ENCODE data around the gene MYL7.
A peak's percentile ranks its signal among the peaks of the same experiment; 100 is the strongest.
"Not testable (repeated sequence)": the region's sequence is repeated elsewhere in the genome, so short reads cannot be mapped to it uniquely, and the experiment has no call there.

MYL7 gene, protein sequence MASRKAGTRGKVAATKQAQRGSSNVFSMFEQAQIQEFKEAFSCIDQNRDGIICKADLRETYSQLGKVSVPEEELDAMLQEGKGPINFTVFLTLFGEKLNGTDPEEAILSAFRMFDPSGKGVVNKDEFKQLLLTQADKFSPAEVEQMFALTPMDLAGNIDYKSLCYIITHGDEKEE

DNA sequence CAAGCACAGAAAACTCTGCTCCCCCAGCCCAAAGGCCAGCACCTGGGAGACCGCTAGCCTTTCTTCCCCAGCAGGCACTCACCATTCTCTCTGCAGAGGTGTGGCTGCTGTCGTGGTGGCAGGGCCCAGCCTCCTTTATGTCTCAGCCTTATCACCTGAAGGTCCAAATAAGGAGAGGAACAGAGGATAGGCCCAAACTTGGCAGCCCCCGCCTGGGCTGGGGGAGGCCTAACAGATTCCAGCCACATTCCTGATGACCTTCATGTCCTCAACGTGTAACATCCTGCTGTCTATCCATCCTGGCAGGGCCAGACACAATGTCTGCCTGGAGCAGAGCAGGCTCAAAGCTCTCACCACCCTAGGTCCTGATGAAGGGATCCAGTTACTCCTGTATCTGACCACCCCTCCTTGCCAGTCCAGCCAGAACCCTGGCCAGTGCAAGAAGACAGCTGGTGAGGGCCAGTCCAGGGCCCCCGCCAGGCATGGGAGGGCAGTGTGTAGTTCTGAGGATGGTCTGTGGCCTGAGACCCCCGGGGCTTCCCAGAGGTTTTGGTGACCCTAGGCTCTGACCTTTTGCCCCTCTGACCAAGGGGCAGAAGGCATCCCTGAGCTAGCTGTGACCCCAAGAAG, at the start of gene MYL7:
Gene MYL7, minus strand, starts transcription at position 112 of the 630 bp plus-strand sequence. Its CDS starts 27 bp downstream, at position 85.
- DNase-seq: no peak

DNA sequence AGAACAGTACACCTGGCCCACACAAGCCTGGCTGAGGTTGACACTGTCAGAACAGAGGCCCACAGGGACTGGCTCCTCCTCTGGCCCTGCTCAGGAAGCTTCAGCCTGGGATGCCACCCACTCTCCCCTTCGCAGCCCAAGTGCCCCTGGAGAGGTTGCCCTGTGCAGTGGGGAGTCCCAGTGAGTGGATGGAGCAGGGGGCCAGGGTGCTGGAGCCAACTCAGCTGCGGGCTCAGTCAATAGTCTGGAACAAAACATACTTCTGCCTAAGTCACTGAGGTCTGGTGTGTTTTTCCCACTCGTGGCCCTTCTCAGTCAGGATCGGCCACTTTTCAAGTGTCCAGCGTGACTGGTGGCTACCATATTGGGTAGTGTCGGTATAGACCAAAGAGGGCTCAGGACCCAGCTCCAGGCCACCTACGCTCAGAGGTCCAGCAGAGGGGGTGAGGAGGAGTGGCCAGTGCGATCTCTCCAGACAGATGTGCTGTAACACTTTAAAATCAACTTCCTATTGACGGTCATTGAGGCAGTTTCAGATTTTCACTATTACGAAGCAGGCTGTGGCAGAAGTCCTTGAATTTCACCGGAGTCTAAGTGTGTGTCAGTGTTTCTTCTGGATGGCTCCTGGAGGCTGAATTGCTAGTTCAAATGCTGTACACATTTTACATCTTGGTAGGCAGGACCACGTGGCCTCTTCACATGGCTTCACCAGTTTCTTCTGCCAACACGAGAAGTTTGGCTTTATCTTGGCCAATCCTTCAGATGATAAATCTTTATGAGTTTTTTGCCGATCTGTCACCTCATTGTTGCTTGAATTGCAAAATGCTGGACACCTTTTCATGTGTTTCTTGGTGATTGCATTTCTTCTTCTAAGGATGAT, 49.1 kb upstream of the MYL7 start:
- no peak for DNase-seq

DNA sequence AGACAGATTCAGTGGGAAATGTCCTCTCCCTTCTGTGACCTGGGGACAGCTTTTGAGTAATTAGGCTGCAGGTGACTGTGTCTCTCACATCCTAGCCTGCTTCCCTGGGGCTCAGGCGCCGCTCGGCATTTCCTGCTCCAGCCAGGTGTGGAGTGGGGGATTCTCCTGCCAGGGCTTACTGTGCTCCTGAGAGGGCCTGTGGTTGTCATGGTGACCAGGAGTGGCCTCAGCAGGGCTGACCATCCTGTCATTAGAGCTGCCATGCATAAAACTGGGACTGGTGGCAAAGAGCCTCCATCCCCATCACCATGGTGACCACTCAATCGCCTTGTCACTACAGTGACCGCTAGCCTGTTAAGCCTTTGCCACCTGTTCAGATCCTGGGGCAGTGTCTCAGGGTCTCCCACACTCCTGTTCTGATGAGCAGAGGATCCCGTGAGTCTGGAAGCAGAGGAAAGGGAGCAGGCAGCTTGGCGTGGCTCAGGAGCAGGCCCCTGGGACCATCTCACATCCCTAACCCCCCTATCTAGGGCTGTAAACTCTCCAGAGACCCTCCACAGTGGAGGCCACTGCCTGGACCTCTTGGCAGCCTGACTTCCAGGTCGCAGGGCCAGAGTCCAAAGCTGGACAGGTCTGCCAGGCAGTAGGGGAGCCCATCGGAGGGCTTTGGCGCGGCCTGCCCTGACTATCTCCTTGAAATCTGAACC, 48.3 kb upstream of the MYL7 start, which contains the start of gene GCK:
Gene GCK, minus strand, starts transcription at position 154 of the 707 bp plus-strand sequence. CDS start 486 bp downstream, outside the sequence.
- peak; percentile 95 for DNase-seq

DNA sequence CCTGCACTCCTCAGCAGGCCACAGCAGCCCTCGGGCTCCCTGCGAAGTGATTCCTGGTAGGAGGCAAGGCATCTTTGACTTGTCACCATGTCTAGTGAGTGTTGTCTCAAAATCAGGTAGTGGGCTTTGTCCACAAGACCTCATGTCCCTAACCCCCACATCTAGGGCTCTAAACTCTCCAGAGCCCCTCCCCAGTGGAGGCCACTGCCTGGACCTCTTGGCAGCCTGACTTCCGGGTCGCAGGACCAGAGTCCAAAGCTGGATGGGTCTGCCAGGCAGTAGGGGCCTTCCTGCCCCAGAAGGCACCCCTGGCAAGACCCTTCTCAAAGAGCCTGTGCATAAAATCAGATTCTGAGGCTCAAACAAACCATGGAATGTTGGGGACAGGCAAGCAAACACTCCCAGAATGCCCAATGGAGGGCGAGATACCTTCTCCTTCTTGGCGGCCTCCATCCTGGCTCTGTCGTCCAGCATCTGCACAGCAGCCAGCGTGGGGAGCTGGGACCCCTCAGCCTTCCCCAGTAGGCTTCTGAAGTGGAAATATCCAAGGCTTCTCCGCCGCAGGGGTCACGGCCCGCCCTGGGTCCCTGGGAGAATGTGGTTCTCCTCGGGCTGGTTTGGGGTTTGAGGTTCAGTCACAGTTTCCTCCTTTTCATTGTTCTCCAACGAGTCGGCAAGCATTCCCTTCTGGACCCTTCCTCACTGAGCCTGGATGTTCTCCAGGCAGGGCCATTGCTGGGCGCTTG, 47.5 kb upstream of the MYL7 start:
- DNase-seq: no peak

DNA sequence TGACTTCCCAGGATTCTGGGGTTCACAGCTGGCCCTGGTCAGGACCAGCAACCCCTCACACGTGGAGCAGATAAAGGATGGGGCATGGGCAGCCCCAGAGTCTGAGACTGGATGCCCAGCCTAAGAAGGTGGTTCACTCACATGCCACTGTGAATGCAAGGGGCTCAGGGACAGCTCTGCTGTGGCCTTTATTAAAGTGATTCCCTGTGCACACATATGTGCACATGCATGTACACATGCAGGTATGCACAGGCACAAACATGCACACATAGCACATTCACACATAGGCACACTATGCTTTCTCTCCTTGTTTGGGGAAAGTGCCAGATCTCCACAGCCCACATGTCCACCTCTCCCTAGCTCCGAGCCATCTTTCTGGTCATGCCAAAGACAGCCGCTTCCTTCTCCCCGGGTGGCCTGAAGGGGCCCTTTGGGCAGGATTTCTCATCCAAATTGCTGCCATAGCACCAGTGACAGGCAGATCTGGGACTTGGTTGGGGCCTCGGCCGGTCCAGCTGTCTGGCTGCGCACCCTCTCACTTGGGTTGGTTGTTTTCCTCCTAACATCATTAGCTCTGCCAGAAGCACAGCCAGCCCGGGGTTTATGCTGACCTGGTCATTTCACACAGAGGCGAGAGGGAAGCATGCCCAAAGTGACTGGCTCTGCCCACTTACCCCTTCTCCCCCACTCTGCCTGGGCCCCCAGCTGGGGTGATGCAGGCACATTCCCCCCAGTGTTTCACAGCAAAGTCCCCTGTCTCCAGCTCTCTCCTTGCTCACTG, 46.7 kb upstream of the MYL7 start:
- DNase-seq: no peak

DNA sequence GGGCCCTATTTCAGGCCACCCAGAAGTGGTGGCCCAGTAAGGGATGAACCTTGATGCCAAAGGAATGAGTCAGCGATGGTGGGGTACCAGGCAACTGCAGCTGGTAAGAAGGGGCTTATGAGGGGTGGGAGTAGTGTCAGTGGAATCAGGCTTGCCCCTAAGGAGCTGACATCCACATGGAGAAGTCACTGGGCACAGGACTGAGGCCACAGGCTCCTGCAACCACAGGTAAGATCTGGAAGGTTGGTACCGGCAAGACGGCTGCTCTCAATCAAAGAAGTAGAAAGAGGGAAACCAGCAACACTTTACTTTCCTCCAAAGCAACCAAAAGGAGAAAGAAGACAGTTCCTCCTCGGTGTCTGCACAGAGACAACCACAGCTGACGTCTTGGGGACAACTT, 45.6 kb upstream of the MYL7 start:
- no peak for DNase-seq

DNA sequence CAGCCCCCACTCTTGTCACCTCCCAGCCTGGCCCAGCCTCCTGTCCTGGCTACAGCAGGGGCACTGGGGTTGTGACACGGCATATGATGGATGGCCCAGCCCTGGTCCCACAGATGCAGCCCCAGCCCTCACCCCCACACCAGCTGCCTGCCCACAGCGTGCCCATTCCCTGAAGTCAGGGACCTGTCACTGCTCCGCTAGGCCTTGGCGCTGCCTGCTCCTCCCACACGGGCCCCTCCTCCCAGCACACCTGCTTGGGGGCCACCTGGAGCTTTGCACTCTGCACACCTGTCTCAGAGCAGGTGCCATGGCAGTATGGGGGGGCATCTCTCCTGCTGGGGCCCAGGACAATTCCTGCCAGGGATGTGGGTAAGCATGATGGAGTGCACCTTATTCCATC, 44.6 kb upstream of the MYL7 start:
- no peak for DNase-seq

DNA sequence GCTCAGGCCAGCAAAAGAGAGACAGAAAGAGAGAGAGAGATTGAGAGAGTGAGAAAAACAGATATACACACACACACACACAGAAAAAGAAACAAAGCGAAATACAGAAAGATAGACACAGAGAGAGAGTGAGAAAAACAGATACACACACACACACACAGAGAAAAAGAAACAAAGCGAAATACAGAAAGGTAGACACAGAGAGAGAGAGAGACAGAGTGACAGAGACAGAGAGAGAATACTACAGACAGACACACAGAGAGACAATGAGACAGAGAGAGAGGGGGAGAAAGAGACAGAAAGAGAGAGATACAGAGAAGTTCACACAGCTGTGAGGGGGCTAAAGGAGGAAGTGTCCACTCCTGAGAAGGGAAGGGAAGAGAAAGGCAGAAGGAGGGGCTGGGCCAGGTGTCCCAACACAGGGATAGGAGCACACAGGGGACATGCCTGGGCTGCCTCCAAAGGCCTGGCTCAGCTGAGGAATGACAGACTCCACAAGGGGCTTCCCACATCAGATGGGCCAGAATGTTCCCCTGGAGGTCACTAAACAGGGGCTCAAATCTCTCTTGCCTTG, 43.8 kb upstream of the MYL7 start:
- DNase-seq: no peak

DNA sequence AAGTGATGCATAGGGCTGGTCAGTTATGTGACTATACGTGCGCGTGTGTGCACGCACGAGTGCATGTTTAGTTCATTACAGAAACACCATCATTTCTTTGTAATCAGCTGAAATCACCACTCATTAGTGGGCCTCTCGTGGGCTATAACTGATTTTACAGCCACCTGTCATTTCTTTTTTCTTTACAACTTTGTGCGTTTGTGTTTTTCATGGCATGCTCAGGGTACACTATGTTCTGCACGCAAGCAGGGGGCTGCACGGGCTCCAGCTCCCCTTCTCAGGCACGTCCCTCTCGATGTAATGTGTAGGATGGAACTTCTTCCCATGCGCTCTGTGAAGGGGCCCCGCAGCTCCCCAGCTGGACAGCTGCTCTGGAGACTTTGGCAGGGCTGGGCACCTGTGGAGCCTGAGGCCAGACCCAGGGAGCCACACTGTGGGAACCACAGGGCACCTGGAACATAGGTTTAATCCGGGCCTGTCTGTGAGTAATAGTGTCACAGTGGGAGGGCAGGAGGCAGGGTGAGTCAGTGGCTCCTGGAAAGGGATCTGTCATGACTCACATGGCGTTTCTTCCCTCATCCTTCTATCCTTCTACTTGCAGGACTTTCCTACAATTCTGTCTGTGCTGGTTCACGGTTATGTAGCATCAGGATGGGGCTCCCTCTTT, 43.2 kb upstream of the MYL7 start:
- DNase-seq: no peak

DNA sequence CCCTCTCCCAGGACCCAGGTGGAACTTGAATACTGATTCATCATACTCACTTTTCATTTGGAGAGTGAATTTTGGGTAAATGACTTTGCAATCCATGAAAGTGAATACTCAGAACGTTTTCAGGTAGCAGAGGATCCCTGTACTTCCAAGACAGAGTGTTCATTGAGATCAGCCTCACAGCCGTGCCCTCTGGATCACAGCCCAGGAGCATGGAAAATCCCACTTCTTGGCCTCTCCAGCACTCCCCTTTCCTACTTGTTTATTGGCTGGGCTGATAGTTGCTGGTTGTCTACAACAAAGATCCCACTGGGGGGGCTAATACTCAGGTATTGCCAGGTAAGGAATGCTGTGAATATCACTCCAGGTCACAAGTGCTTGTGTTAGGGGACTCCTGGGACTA, 42.3 kb upstream of the MYL7 start:
- no peak for DNase-seq

DNA sequence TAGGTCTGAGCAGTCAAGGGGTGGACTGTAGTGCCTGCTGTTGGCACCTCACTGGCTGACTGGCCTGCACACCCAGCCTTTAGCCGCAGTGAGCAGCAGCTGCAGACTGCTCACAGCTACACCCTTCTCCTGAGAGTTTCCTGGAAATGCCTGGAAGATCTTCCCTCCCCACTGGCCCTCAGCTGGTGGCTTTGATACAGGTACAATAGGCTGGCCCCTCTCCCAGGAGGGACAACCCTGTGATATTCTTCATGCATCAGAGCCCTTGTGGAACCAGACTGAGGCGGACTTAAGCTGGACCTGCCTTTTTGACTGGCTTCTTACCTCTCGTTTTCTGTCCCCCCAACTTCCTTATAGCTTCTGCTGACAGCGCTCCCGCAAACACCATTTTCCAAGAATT, 41.7 kb upstream of the MYL7 start:
- no peak for DNase-seq

DNA sequence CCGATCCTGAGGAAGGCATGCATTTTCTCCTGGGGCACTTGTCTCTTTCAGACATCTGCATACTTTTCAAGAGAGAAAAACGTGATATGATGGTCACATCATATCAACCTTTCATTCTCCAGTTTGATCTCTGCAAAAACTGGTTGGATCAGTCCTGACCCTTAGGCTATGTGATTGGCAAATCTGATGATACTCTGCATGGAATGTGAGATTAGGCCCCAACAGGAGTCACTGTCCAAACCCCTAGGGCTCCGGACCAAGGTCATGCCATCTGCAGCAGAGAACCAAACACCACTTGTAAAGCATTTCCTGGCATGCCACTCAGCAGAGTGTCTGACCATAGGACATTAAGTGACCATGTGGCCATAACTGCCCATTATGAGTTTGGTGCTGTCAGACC, 39.5 kb upstream of the MYL7 start:
- DNase-seq: no peak

DNA sequence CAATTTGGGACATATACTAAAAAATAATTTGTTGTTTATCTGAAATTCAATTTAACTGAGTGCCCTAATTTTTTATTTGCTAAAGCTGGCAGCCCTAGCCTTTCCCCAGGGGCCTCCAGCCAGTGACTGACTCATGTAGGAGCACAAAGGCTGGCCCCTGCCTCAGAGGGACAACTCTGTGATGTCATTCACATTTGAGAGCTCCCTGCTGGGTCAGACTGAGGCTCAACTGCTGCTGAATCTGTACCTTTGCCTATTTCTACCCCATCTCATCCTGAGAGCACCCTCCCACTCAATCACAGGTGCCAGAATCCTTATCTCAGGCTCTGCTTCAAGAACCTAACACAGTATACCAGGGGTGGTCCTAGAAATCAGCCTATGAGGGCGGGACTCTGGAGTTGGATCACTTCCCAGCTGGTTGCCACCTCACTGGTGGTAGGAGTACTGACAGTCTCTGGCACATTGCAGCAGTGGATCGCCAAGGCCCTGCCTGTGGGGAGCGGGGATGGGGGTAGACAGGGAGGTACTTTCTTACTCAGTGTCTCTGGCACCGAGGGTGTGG, 36.5 kb upstream of the MYL7 start:
- no peak for DNase-seq

DNA sequence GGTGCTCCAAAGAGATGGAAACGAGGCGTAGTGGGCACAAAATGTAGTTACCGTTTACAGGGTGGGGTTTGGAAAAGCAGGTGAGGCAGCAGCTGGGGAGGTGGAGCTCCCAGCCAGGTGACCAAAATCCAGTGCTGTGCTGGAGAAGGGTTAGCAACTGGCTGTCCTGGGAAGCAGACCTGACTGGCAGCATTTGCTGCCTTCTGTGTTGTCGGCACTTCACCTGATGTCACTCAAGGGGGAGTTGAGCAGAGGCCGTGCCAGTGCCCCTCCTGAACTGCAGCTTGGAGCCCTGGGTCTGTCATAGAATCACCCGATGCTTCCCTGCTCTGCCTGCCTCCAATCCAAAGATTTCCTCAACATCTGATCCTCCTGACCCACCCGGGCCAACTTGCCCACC, 35.4 kb upstream of the MYL7 start:
- DNase-seq: no peak

DNA sequence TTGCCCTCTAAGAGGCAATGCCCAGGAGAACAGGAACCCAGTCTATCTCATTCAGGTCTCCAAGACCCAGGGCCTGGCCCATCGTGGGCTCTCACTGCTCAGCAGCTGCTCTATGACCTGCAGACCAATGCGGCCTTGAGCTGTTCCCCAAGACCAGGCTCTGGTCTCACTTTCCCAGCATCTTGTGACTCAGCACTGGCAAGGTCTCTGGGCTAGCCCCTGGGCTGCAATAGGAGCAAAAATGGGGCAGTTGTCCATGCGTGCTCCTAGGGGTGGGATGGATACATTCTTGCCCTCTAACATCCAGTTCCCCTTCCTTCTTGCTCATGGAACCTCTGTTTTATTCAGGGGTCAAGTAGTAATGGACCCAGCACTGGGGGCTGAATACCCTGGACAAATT, 34.6 kb upstream of the MYL7 start:
- no peak for DNase-seq

DNA sequence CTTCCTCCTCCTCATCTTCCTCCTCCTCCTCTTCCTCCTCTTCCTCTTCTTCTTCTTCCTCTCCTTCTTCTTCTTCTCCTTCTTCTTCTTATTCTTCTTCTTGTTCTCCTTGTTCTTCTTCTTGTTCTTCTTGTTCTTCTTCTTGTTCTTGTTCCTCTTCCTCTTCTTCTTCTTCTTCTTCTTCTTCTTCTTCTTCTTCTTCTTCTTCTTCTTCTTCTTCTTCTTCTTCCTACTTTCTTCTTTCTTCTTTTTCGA, 33.5 kb upstream of the MYL7 start:
- DNase-seq: not testable (repeated sequence)

DNA sequence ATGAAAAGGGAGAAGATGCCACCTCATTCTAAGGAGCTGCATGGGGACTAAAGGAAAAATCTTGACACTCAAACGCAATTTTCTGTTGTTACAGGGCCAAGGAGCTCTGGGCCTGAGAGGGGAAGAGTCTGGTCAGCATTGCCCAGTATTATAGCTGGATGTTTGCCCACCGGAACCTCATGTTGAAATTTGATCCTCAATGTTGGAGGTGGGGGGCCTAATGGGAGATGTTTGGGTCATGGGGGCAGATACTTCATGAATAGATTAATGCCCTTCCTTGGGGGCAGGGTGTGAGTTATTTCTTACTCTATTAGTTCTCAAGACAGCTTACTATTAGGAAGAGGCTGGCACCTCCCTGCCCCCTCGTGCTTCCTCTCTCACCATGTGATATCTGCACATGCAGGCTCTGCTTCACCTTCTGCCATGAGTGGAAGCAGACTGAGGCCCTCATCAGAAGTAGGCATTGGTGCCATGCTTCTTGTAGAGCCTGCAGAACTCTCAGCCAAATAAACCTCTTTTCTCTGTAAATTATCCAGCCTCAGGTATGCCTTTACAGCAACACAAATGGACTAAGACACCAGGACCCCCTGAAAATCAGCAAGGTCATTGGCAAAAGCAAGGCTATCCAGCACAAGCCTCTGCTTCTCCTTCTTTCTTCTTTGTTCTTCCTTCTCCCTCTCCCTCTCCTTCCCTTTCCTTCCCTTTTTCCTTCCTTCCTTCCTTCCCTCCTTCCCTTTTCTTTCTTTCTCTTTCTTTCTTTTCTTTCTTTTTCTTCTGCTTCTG, 33.0 kb upstream of the MYL7 start:
- DNase-seq: no peak

DNA sequence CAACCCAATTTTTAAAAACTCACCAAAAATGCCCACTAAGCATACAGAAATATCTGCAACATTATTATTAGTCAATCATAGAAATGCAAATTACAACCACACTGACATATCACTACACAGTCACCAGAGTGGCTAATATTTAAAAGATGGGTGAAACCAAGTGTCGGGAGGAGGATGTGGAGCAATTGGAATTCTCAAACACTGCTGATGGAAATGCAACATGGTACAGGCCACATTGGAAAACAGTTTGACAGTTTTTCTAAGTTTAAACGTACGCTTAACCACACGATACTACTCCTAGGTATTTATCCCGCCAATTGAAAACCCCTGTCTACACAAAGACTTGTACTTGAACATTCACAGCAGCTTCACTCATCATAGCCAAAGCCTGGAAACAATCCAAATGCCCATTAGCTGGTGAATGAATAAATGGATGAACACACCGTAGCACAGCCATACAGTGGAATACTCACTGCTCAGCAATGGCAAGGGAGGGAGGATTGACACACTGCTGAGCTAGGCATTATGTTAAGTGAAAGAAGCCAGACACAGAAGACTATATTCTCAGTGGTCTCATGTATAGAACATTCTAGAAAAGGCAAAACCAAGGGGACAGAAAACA, 31.8 kb upstream of the MYL7 start:
- DNase-seq: peak; percentile 99

DNA sequence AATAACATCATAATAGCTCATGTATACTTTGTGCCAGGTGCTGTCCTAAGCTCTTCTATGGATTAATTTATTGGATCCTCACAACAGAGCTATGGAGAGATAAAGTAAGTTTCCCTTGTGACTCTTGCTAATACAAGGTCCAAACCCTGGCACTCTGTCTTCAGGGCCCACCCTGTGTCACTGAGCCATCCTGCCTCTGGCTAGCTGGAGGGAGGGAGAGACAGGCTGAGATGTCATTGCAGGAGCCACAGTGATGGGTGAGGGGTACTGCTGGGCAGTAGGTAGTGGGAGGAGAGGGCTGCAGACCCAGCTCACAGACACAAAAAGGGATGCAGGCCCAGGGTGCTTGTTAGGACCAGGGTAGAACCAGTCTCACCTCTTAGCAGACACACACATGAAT, 31.2 kb upstream of the MYL7 start:
- DNase-seq: no peak
